22Rv1 (cell line): Measurements from ENCODE around the gene ADCY2.

ENCODE experiments used
- CTCF ChIP-seq: fragments of 450-650 bp; IDR thresholded peaks from 2 replicates; pipeline ENCODE4 v1.5.1; 2017; ENCODE audit warnings: mild to moderate bottlenecking
- ZFX ChIP-seq: fragments of 450-650 bp; IDR thresholded peaks from 2 replicates; pipeline ENCODE4 v1.6.1; 2017; ENCODE audit warnings: antibody characterized with exemption, borderline replicate concordance

- TF ChIP-seq CTCF (no peak), ZFX (no peak)
These were observed 277.7 kb downstream of the ADCY2 start for GRCh38 chr5:7673658-7674057.
